ENCODE measurements around the gene TRERF1.

TRERF1 gene

DNA sequence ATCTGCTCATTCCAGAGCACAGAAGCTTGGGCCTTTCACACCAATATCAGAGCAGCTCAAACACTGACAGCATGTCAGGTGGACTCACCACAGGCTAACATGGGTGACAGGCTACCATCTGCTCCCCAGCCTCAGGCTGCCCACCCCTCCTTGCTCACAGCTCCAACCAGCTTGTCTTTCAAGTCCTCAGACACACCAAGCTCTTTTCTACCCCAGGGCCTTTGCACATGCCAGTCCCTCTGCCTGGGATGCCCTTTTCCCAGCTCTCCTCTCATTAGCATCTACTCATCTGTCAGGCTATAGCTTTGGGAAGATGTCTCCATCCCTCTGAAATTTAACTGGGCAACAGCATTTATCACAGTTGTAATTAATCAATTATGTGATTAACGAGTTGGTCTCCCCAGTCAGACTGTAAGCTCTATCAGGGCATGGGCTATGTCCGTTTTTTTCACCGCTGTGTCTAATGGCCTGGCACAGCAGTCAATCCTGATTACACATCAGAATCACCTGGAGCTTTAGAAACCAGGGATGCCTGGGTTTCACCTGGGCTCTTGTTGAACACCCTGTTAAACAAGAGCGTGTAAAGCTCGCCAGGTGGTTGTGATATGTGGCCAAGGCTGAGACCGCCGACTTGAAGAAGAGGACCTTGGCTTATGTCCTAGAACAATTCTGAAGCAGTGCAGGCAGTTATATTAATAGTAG, 145.1 kb downstream of the TRERF1 start:
- Mint-ChIP-seq H3K27ac (no peak overlapping the region), H3K4me1 (ENCODE audit: low read depth) (peaks cover 4% of the 10 kb centered on the region), H3K4me3 (no peak overlapping the region), H3K9me3 (no peaks in the 10 kb centered on the region), H3K36me3 (ENCODE audit: low read depth) (peaks cover 10% of the 10 kb centered on the region), H3K27me3 (ENCODE audit: low read depth) (no peaks in the 10 kb centered on the region)
- no peak for DNase-seq (ENCODE audit: low spot score)

DNA sequence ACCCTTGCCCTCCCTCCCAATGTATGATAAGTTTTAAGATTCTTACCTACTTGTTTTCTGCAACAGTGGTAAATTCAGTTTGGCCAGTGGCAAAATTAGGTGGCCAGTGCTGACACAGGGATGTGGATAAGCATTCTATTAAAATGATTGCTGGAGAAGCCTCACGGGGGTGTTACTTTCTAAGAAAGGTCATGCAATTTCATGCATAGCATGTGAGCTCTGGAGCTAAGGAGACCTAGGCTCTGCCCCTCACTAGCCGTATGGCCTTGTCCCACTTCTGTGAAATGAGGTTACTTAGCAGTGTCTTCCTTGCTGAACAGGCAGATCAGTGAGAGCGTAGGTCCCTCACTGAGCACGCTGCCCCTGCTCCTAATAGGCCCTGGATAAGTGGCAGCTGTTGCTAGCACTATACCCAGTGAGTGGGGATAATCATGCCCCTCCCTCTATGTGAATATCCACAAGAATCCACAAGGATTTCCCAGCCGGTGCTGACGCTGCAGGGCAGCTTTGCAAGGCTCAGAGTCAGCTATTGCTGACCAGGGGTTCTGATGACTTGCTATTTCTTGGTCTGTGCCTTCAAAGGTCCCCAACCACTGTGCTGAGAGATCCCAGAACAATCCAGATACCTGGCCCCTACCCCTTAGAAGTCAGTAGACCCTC, 147.5 kb downstream of the TRERF1 start:
- Mint-ChIP-seq H3K4me3 (no peak overlapping the region), H3K27me3 (ENCODE audit: low read depth) (no peaks in the 10 kb centered on the region), H3K9me3 (no peaks in the 10 kb centered on the region), H3K36me3 (ENCODE audit: low read depth) (peaks cover 16% of the 10 kb centered on the region), H3K27ac (no peak overlapping the region), H3K4me1 (ENCODE audit: low read depth) (peaks cover under 1% of the 10 kb centered on the region)
- DNase-seq (ENCODE audit: low spot score): no peak

- H3K36me3 Mint-ChIP-seq (ENCODE audit: low read depth): peaks cover 14% of the 10 kb centered on the region
- no peak overlapping the region for H3K4me3 Mint-ChIP-seq
- no peak overlapping the region for H3K27ac Mint-ChIP-seq
- H3K27me3 Mint-ChIP-seq (ENCODE audit: low read depth): no peaks in the 10 kb centered on the region
- H3K9me3 Mint-ChIP-seq: no peaks in the 10 kb centered on the region
- DNase-seq (ENCODE audit: low spot score): no peak
- no peaks in the 10 kb centered on the region for H3K4me1 Mint-ChIP-seq (ENCODE audit: low read depth)
Observed at GRCh38 chr6:42302411-42302810, 149.3 kb downstream of the TRERF1 start.

DNA sequence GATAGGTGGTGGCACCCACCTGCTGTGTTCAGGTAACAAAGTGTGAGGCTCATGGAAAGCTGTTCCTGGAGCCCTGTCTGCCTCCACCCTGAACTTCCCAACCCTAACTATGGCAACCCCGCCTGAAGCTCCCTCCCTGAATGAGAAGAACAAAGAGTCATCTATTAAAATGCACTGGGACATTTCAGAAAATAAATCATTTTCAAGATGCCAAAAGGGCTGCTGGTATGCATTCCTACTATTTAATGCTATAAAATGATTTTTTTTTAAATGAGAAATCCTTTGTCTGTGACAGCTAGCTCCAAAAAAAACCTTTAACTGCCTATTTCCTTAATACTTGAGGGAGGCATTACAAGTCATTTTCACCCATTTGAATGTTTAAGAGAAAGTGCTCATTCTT, 149.7 kb downstream of the TRERF1 start:
- DNase-seq (ENCODE audit: low spot score): no peak
- Mint-ChIP-seq H3K4me3 (no peak overlapping the region), H3K27ac (peak overlapping the region; percentile 39), H3K9me3 (no peaks in the 10 kb centered on the region), H3K4me1 (ENCODE audit: low read depth) (peaks cover 2% of the 10 kb centered on the region), H3K36me3 (ENCODE audit: low read depth) (peaks cover 16% of the 10 kb centered on the region), H3K27me3 (ENCODE audit: low read depth) (no peaks in the 10 kb centered on the region)

- Mint-ChIP-seq H3K4me3 (no peak overlapping the region), H3K9me3 (no peaks in the 10 kb centered on the region), H3K27ac (no peak overlapping the region), H3K36me3 (ENCODE audit: low read depth) (peaks cover 18% of the 10 kb centered on the region), H3K27me3 (ENCODE audit: low read depth) (no peaks in the 10 kb centered on the region), H3K4me1 (ENCODE audit: low read depth) (peaks cover 8% of the 10 kb centered on the region)
- DNase-seq (ENCODE audit: low spot score): no peak
Observed at GRCh38 chr6:42300701-42301100, 151.0 kb downstream of the TRERF1 start.

DNA sequence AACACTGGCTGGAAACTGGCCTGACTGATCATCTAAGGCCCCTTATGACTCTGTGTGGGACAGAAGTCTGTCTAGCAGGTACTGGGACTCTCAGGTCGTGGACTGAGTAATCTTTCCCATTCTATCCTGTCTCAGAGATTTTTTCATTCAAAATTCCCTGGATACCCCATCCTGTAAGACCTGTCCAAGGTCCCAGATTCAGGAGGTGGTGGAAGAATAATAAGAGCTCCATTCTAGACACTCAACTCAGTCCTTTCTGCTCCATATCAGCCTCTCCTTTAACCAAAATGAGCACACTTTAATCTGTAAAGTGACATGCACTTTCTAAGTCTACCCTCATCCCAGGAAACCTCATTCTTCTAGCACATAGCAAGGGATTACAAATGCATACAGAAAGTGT, 151.5 kb downstream of the TRERF1 start:
- peaks cover 9% of the 10 kb centered on the region for H3K4me1 Mint-ChIP-seq (ENCODE audit: low read depth)
- H3K27me3 Mint-ChIP-seq (ENCODE audit: low read depth): no peaks in the 10 kb centered on the region
- no peaks in the 10 kb centered on the region for H3K9me3 Mint-ChIP-seq
- no peak overlapping the region for H3K27ac Mint-ChIP-seq
- H3K4me3 Mint-ChIP-seq: no peak overlapping the region
- peaks cover 18% of the 10 kb centered on the region for H3K36me3 Mint-ChIP-seq (ENCODE audit: low read depth)
- DNase-seq (ENCODE audit: low spot score): no peak

DNA sequence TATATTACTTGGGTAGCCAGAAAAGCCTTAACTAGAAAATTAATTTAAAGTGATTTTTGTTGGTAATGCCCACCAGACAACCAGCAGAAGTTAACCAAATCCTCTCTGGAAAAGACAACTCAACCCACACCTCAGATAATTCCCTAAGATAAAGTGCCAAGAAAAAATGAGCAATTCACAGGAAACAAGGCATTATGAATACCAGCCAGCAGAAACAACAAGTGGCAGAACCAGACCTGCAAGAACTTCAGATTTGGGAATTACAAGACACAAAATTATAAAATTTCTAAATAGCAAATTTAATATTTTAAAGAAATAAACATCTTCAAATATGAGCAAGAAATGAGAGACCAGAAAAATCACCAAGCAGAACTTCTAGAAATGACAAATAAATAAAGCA, 154.1 kb downstream of the TRERF1 start:
- Mint-ChIP-seq H3K27ac (no peak overlapping the region), H3K27me3 (ENCODE audit: low read depth) (no peaks in the 10 kb centered on the region), H3K9me3 (no peaks in the 10 kb centered on the region), H3K4me1 (ENCODE audit: low read depth) (peaks cover 26% of the 10 kb centered on the region), H3K36me3 (ENCODE audit: low read depth) (peaks cover 26% of the 10 kb centered on the region), H3K4me3 (no peak overlapping the region)
- DNase-seq (ENCODE audit: low spot score): no peak

GRCh38 chr6:42296614-42297013, 155.1 kb downstream of the TRERF1 start:
- no peak for DNase-seq (ENCODE audit: low spot score)
- no peak overlapping the region for H3K4me3 Mint-ChIP-seq
- no peak overlapping the region for H3K27ac Mint-ChIP-seq
- H3K27me3 Mint-ChIP-seq (ENCODE audit: low read depth): no peaks in the 10 kb centered on the region
- H3K36me3 Mint-ChIP-seq (ENCODE audit: low read depth): peaks cover 28% of the 10 kb centered on the region
- peaks cover 34% of the 10 kb centered on the region for H3K4me1 Mint-ChIP-seq (ENCODE audit: low read depth)
- H3K9me3 Mint-ChIP-seq: no peaks in the 10 kb centered on the region

- Mint-ChIP-seq H3K4me3 (no peak overlapping the region), H3K4me1 (ENCODE audit: low read depth) (peaks cover 34% of the 10 kb centered on the region), H3K27ac (no peak overlapping the region), H3K9me3 (no peaks in the 10 kb centered on the region), H3K27me3 (ENCODE audit: low read depth) (no peaks in the 10 kb centered on the region), H3K36me3 (ENCODE audit: low read depth) (peaks cover 28% of the 10 kb centered on the region)
- no peak for DNase-seq (ENCODE audit: low spot score)
Observed at GRCh38 chr6:42295677-42296076, 156.0 kb downstream of the TRERF1 start.

GRCh38 chr6:42295181-42295580, 156.5 kb downstream of the TRERF1 start:
- DNase-seq (ENCODE audit: low spot score): no peak
- Mint-ChIP-seq H3K4me1 (ENCODE audit: low read depth) (peaks cover 34% of the 10 kb centered on the region), H3K27me3 (ENCODE audit: low read depth) (no peaks in the 10 kb centered on the region), H3K27ac (no peak overlapping the region), H3K4me3 (no peak overlapping the region), H3K36me3 (ENCODE audit: low read depth) (peaks cover 26% of the 10 kb centered on the region), H3K9me3 (no peaks in the 10 kb centered on the region)

DNA sequence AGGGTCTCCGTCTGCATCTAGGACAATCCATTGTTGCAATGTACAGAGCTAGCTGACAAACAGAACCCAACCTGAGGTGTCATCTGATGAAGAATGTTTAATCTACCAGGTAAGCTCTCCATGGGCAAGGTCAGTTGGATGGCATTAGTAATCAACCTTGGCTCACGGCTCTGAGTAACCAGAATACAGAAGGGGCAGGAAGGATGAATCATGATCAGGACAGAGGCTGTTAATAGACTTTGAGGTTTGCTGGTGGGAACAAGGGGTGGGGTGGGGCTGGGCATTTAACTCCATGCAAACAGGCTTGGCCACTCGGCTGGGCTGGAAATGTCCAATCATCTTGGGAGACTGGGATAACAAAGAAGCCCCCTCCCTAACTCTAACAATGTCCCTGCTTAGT, 157.0 kb downstream of the TRERF1 start:
- peak overlapping the region; percentile 12 for H3K27ac Mint-ChIP-seq
- peak overlapping the region; percentile 10 for H3K4me3 Mint-ChIP-seq
- peaks cover 26% of the 10 kb centered on the region for H3K36me3 Mint-ChIP-seq (ENCODE audit: low read depth)
- no peak for DNase-seq (ENCODE audit: low spot score)
- H3K27me3 Mint-ChIP-seq (ENCODE audit: low read depth): no peaks in the 10 kb centered on the region
- H3K9me3 Mint-ChIP-seq: no peaks in the 10 kb centered on the region
- H3K4me1 Mint-ChIP-seq (ENCODE audit: low read depth): peaks cover 35% of the 10 kb centered on the region

- H3K9me3 Mint-ChIP-seq: no peaks in the 10 kb centered on the region
- peaks cover 38% of the 10 kb centered on the region for H3K4me1 Mint-ChIP-seq (ENCODE audit: low read depth)
- peak overlapping the region; percentile 58 for H3K4me3 Mint-ChIP-seq
- no peak for DNase-seq (ENCODE audit: low spot score)
- peaks cover 22% of the 10 kb centered on the region for H3K36me3 Mint-ChIP-seq (ENCODE audit: low read depth)
- H3K27me3 Mint-ChIP-seq (ENCODE audit: low read depth): no peaks in the 10 kb centered on the region
- peak overlapping the region; percentile 84 for H3K27ac Mint-ChIP-seq
Observed at GRCh38 chr6:42293386-42293977, 158.2 kb downstream of the TRERF1 start.

DNA sequence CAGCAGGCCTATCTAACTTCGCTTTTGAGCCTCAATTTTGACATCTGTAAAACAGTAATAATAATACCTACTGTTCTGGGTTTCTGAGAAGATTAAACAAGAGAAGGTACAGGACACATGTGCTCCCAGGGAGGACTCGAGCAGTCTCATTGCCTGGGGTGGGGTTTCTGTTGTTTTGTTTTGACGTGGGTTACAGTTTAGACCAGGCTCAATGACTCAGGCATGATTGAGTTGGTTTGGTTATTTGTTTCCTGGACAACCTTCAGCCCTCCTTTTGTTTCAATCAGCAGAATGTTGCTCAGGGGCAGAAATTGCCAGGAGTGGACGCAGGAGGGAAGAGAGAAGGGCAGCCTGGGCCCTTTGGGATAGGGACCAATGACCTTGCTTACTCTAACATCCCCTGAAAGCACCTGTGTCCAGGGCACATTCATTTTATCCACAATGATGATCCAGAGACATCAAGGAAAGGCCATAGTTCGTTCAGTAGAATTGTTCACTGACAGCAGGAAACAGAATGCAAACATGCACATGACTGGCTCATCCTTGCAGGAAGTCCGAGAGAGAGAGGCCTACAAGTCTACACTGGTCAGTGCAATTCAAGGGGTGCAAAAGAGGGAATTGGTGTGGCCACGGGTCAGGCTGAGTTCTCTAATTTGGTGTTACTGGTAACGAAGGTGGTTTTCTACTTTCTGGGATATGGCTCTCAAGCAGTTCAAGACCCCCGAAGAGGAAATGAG, 159.6 kb downstream of the TRERF1 start:
- H3K9me3 Mint-ChIP-seq: peaks cover 7% of the 10 kb centered on the region
- DNase-seq (ENCODE audit: low spot score): no peak
- H3K4me3 Mint-ChIP-seq: peak overlapping the region; percentile 8

GRCh38 chr6:42287756-42288155, 164.0 kb downstream of the TRERF1 start:
- H3K4me1 Mint-ChIP-seq (ENCODE audit: low read depth): peaks cover 18% of the 10 kb centered on the region
- H3K27ac Mint-ChIP-seq: no peak overlapping the region
- H3K27me3 Mint-ChIP-seq (ENCODE audit: low read depth): no peaks in the 10 kb centered on the region
- peaks cover 16% of the 10 kb centered on the region for H3K36me3 Mint-ChIP-seq (ENCODE audit: low read depth)
- no peak overlapping the region for H3K4me3 Mint-ChIP-seq
- peaks cover 7% of the 10 kb centered on the region for H3K9me3 Mint-ChIP-seq
- no peak for DNase-seq (ENCODE audit: low spot score)

More for the DNA sequence above, 159.6 kb downstream of the TRERF1 start:
- H3K27me3 Mint-ChIP-seq (ENCODE audit: low read depth): no peaks in the 10 kb centered on the region
- H3K4me1 Mint-ChIP-seq (ENCODE audit: low read depth): peaks cover 41% of the 10 kb centered on the region
- H3K36me3 Mint-ChIP-seq (ENCODE audit: low read depth): peaks cover 26% of the 10 kb centered on the region
- H3K27ac Mint-ChIP-seq: peak overlapping the region; percentile 72

Data from T-helper 2 cell treated with Interferon-gamma antibody and Interleukin-4, amounts not matched to agents 5 μg/mL and 100 μg/mL, for 36 hours (primary cell).